NCI-H1092 (cell line): Measurements from ENCODE around the gene DENND4B.
"Not testable (repeated sequence)": the region's sequence is repeated elsewhere in the genome, so short reads cannot be mapped to it uniquely, and the experiment has no call there.

Source experiments
- DNase-seq: peaks from one replicate; lab custom pipeline; 2025; lab: John Stamatoyannopoulos, UW

Gene DENND4B

GRCh38 chr1:153926405-153926804, 20.1 kb downstream of the DENND4B start:
- no peak for DNase-seq

- peak; percentile 100 for DNase-seq
These were observed 23.3 kb downstream of the DENND4B start, which contains the start of gene GATAD2B for GRCh38 chr1:153922972-153923925. Gene GATAD2B, minus strand, starts transcription at chr1:153922972. Its CDS starts 94,625 bp downstream, at chr1:153828347.

GRCh38 chr1:153922076-153922971, 24.2 kb downstream of the DENND4B start:
- peak; percentile 63 for DNase-seq

- DNase-seq: no peak
These were observed 24.8 kb downstream of the DENND4B start for GRCh38 chr1:153921803-153922075.

- DNase-seq: no peak
These were observed 25.3 kb downstream of the DENND4B start for GRCh38 chr1:153921080-153921802.

GRCh38 chr1:153919876-153920852, 26.4 kb downstream of the DENND4B start:
- DNase-seq: no peak

GRCh38 chr1:153916297-153916696, 30.2 kb downstream of the DENND4B start:
- DNase-seq: no peak

- DNase-seq: no peak
These were observed 34.2 kb downstream of the DENND4B start for GRCh38 chr1:153912349-153912748.

GRCh38 chr1:153910560-153910959, 36.0 kb downstream of the DENND4B start:
- not testable (repeated sequence) for DNase-seq

GRCh38 chr1:153908071-153908470, 38.4 kb downstream of the DENND4B start:
- DNase-seq: no peak

GRCh38 chr1:153907134-153907533, 39.4 kb downstream of the DENND4B start:
- DNase-seq: no peak

- DNase-seq: no peak
These were observed 40.1 kb downstream of the DENND4B start for GRCh38 chr1:153906396-153906795.

- DNase-seq: not testable (repeated sequence)
These were observed 40.6 kb downstream of the DENND4B start for GRCh38 chr1:153905908-153906307.

GRCh38 chr1:153903841-153904455, 42.6 kb downstream of the DENND4B start:
- no peak for DNase-seq

- no peak for DNase-seq
These were observed 47.0 kb downstream of the DENND4B start for GRCh38 chr1:153899509-153899908.

- not testable (repeated sequence) for DNase-seq
These were observed 50.7 kb downstream of the DENND4B start for GRCh38 chr1:153895866-153896265.

GRCh38 chr1:153891042-153891441, 55.5 kb downstream of the DENND4B start:
- not testable (repeated sequence) for DNase-seq

- no peak for DNase-seq
These were observed 58.0 kb downstream of the DENND4B start for GRCh38 chr1:153888533-153888932.

- DNase-seq: no peak
These were observed 60.4 kb downstream of the DENND4B start for GRCh38 chr1:153886127-153886526.

GRCh38 chr1:153883223-153883622, 63.3 kb downstream of the DENND4B start:
- no peak for DNase-seq
